SK-N-MC (cell line): ENCODE results near the gene SETD9.
A peak's percentile ranks its signal among the peaks of the same experiment; 100 is the strongest.

ENCODE experiments used
- DNase-seq: peaks from one replicate; pipeline ENCODE4 v3.0.0-alpha.2; 2011; ENCODE audit warnings: low read depth, low spot score
- H3K27ac ChIP-seq: fragments of 200-600 bp; sonication (generic); 2 replicates; pipeline ENCODE4 v1.5.1; 2016; ENCODE audit warnings: mixed run types
- H3K36me3 ChIP-seq: fragments of 200-600 bp; sonication (generic); 2 replicates; pipeline ENCODE4 v1.6.1; 2017; ENCODE audit warnings: antibody characterized with exemption, low read length, mixed read lengths; ENCODE audit not compliant: insufficient read depth
- H3K4me3 ChIP-seq: fragments of 200-600 bp; sonication (generic); 2 replicates; pipeline ENCODE4 v1.5.1; 2016
- H3K9ac ChIP-seq: fragments of 200-600 bp; sonication (generic); 2 replicates; pipeline ENCODE4 v1.8.0; 2017; ENCODE audit warnings: mixed run types, mixed read lengths; ENCODE audit not compliant: insufficient read length
- H3K9me3 ChIP-seq: fragments of 200-600 bp; sonication (generic); 2 replicates; pipeline ENCODE4 v1.6.1; 2017; ENCODE audit warnings: low read depth, mild to moderate bottlenecking, antibody characterized with exemption, low read length, moderate library complexity, mixed read lengths
- EZH2 ChIP-seq: fragments of 200-600 bp; sonication (generic); IDR thresholded peaks from one replicate; pipeline ENCODE4 v1.6.1; 2017; ENCODE audit warnings: antibody characterized with exemption
- FOXP2 ChIP-seq: optimal IDR thresholded peaks from 2 replicates; pipeline ENCODE3; 2011; ENCODE audit warnings: mild to moderate bottlenecking, moderate library complexity; ENCODE audit not compliant: insufficient read depth; ENCODE audit errors: extremely low read length, control extremely low read depth
- POLR2AphosphoS5 ChIP-seq: IDR thresholded peaks from 2 replicates; pipeline ENCODE4 v1.6.1; 2012; ENCODE audit warnings: mild to moderate bottlenecking, low read depth, low read length, borderline replicate concordance

Gene SETD9

DNA sequence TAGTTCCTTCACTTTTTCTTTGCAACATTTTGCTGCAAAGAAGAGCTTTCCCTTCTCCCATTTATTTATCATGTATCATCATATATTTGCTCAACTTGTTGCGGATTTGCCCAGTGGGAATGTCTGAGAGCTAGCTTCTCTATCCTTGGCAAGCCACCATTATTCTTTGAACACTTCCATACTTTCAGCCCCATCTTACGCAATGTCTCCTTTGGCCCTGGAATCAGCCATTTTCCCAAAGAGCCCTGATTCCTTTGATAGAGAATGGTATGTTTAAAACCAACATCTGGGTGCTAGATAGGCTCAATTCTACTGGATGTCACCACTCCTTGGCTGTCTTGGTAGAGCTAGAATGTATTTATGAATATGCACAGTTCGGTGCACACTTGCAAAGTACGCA lies 12.6 kb upstream of the SETD9 start:
- Histone ChIP-seq H3K9ac (no peak overlapping the region), H3K4me3 (no peak overlapping the region), H3K36me3 (no peaks in the 10 kb centered on the region), H3K9me3 (no peaks in the 10 kb centered on the region), H3K27ac (no peak overlapping the region)
- no peak for DNase-seq
- TF ChIP-seq FOXP2 (no peak), EZH2 (no peak), POLR2AphosphoS5 (no peak)

DNA sequence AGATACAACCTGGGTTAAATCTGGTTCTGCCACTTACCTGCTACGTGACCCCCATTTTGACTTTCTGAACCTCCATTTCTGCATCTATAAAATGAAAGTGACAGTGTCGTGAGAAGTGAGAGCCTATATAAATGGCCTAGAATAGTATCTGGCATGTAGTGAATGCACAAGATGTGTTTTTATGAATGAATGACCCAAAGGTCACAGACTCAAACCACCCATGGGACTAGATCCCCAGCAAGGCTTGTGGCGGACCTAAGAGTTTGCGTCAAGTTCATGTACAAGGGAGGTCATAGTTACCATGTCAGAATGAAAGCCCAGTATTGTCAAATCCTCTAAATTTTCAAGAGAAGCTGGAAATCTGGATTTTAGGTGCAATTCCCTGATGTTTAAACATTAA lies 11.2 kb upstream of the SETD9 start:
- TF ChIP-seq POLR2AphosphoS5 (no peak), EZH2 (no peak), FOXP2 (no peak)
- no peak overlapping the region for H3K9ac ChIP-seq
- no peak overlapping the region for H3K4me3 ChIP-seq
- no peaks in the 10 kb centered on the region for H3K9me3 ChIP-seq
- no peaks in the 10 kb centered on the region for H3K36me3 ChIP-seq
- DNase-seq, result no peak
- H3K27ac ChIP-seq, result no peak overlapping the region

DNA sequence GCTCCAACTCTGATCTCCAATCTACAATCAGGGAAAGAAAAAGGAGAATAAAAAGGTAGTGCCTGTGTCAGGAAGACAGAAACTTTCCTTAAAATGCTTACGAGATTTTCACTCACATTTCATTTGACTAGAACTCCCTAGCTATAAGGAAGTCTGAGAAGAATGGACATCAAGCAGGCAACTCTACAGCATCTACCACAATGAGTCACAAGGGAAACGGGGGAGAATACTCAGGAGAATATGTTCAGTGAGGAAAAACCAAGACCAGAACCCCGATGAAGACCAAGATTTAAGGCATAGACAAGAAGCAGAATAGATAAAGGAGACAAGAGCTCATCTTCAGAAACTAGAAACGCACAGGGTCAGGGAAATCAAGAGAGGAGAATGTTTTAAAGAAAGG lies 9.0 kb upstream of the SETD9 start:
- no peak for DNase-seq
- H3K4me3 ChIP-seq, result no peak overlapping the region
- no peak overlapping the region for H3K9ac ChIP-seq
- no peaks in the 10 kb centered on the region for H3K36me3 ChIP-seq
- no peak overlapping the region for H3K27ac ChIP-seq
- TF ChIP-seq FOXP2 (no peak), POLR2AphosphoS5 (no peak), EZH2 (no peak)
- no peaks in the 10 kb centered on the region for H3K9me3 ChIP-seq

DNA sequence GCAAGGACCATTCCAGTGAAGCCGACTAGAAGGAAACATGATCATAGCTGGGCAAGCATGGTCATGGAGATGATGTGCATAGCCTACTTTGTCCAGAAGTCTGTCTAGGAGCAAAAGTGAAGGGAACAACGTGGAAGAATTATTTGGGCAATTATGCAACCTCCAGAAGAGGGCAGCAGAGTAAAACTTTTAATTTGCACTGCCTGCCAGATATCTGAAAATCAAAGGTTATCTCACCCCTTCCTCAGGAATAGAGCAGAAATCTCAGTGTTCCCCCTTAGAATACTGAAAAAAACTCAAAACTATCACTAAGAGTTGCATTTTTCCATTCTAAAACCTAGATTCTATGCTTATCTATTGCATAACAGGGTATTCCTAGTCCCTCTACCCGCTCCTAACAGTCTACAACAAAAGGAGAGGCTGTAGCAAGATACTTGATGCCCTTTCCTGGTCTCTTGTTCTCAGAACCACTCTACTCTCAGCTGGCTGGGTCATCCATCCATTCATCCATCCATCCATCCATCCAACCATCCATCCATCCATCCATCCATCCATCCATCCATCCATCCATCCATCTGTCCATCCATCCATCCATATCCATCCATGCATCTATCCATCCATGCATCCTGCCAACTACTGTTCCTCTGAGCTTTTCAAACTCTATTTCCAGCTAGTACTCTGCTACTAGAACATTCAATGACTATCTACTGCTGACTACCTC lies 8.4 kb upstream of the SETD9 start:
- H3K36me3 ChIP-seq, result no peaks in the 10 kb centered on the region
- H3K4me3 ChIP-seq, result no peak overlapping the region
- no peak overlapping the region for H3K27ac ChIP-seq
- no peak for TF ChIP-seq FOXP2
- no peak for TF ChIP-seq POLR2AphosphoS5
- TF ChIP-seq EZH2, result no peak
- no peak overlapping the region for H3K9ac ChIP-seq
- DNase-seq, result peak; percentile 12
- no peaks in the 10 kb centered on the region for H3K9me3 ChIP-seq

DNA sequence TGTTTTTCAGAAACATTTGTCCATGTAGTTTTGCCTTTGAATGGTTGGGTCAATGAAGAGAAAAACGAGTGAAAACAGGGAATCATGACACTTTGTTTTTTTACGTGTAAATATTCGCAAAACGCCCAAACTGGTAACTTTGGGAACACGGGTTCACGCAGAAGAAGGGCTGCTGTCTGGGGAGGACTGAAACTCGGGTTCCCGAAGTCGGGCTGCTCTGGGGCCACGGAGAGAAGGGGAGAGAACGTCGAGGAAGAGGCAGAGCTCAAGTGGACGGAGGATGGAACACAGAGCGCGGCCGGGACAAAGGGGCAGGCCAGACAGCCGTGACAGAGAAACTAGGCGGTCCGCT lies 478 bp upstream of the SETD9 start:
- Histone ChIP-seq H3K36me3 (no peaks in the 10 kb centered on the region), H3K9ac (no peak overlapping the region), H3K9me3 (no peaks in the 10 kb centered on the region), H3K27ac (no peak overlapping the region), H3K4me3 (no peak overlapping the region)
- no peak for DNase-seq
- no peak for TF ChIP-seq FOXP2
- TF ChIP-seq EZH2, result no peak
- no peak for TF ChIP-seq POLR2AphosphoS5

DNA sequence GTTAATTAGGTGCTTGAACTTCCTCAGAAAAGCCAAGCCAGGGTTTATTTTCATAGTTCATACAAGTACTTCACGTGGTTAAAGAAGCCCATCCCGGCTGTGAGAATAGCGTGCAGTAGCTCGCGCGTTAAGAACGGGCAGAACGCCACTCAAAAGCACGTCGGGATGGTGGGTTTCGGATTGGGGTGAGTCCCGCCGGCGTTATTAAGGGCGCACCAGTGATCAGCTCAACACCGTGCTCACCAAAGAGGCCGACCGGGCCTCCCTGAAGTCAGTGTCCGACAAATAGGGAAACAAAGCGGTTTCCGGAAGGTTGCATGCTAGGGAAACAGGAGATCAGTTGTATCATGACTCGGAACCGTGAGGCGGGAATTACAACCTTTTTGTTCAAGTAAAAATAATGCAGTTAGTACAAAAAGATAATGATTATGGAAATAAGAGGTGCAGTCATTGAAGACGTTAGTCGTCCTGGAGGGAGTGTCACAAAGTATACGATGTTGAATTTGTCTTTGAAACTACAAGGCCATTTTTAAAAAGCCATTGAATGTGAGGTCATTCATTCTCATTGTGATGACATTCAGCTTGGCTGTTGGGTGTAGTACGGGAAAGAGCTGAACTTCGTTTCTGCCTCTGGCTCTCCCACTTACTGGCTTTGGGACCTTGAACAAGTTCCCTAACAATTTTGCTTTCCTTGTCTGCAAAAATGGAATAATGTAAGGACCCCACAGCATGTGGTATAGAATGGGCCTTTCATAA lies 992 bp downstream of the SETD9 start:
- no peak for TF ChIP-seq POLR2AphosphoS5
- no peak for TF ChIP-seq EZH2
- no peak for TF ChIP-seq FOXP2
- no peaks in the 10 kb centered on the region for H3K9me3 ChIP-seq
- H3K36me3 ChIP-seq, result no peaks in the 10 kb centered on the region
- H3K4me3 ChIP-seq, result no peak overlapping the region
- no peak for DNase-seq
- H3K27ac ChIP-seq, result no peak overlapping the region
- H3K9ac ChIP-seq, result no peak overlapping the region

DNA sequence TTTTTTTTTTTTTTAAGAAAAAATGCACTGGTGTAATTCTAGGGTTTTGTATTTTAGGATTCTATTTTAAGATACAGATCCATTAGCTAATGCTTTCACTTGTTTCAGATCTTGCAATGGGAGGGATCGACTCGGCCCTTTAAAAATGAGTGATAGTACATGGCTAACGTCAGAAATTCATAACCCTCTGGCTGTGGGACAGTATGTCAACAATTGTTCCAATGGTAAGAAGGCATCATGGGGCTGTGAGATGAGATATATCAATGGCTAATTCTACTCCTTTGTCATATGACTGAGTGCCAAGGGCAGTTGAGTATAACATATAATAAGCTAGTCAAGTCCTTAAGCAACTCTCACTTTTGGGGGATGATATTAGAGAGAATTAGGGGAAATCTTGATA lies 4.4 kb downstream of the SETD9 start:
- no peak overlapping the region for H3K9ac ChIP-seq
- no peak overlapping the region for H3K4me3 ChIP-seq
- no peak for DNase-seq
- no peaks in the 10 kb centered on the region for H3K9me3 ChIP-seq
- H3K27ac ChIP-seq, result no peak overlapping the region
- H3K36me3 ChIP-seq, result no peaks in the 10 kb centered on the region
- TF ChIP-seq FOXP2, result no peak
- no peak for TF ChIP-seq EZH2
- no peak for TF ChIP-seq POLR2AphosphoS5

DNA sequence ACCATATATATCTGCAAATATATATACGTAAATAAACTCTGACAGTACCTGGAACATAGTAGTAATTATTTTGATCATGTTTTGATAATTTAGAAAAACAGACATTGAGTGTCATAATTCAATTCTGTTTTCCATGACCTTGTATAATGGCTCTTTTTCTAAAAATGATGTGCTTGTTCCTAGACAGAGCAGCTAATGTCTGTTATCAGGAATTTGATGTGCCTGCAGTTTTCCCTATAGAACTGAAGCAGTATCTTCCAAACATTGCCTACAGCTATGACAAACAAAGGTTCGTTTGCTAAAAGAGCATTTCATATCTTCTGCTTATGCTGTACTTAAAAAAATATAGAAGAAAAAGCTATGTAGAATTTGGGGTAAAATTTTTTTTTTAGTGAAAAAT lies 5.3 kb downstream of the SETD9 start:
- DNase-seq, result no peak
- H3K9me3 ChIP-seq, result no peaks in the 10 kb centered on the region
- H3K4me3 ChIP-seq, result no peak overlapping the region
- TF ChIP-seq EZH2 (no peak), FOXP2 (no peak), POLR2AphosphoS5 (no peak)
- H3K27ac ChIP-seq, result no peak overlapping the region
- no peaks in the 10 kb centered on the region for H3K36me3 ChIP-seq
- H3K9ac ChIP-seq, result no peak overlapping the region

DNA sequence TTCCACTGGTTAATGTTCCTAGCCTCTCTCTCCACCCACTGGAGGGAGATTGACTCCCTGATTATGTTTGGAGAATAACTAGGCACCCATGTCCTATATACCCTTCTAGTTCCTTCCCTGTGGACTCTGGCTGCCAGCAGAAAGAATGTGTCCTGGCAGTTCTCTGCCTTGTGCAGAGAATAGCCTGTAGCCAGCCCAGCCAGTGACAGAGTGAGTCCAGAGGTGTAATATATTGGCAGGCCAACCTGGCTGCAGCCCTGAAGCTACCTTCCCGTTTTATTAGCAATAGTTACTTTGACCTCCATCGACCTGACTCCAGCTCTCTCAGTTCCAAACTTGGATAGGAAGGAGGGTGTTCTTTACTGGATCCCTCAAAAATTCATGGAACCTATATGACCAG lies 8.1 kb downstream of the SETD9 start:
- no peak for TF ChIP-seq POLR2AphosphoS5
- no peak for TF ChIP-seq EZH2
- TF ChIP-seq FOXP2, result no peak
- H3K36me3 ChIP-seq, result peaks cover 16% of the 10 kb centered on the region
- no peaks in the 10 kb centered on the region for H3K9me3 ChIP-seq
- no peak for DNase-seq
- no peak overlapping the region for H3K4me3 ChIP-seq
- no peak overlapping the region for H3K9ac ChIP-seq
- H3K27ac ChIP-seq, result no peak overlapping the region
